ENCODE results near the gene C8G. TPM values are rescaled to one million over a fixed set of nuclear protein-coding genes. Genes with fewer than 3 reads are reported as not detected.

C8G gene
- total RNA-seq, 4 donors from 2014 or later = 4.3 to 7.9 (median 6.4) TPM; not detected in 1

DNA sequence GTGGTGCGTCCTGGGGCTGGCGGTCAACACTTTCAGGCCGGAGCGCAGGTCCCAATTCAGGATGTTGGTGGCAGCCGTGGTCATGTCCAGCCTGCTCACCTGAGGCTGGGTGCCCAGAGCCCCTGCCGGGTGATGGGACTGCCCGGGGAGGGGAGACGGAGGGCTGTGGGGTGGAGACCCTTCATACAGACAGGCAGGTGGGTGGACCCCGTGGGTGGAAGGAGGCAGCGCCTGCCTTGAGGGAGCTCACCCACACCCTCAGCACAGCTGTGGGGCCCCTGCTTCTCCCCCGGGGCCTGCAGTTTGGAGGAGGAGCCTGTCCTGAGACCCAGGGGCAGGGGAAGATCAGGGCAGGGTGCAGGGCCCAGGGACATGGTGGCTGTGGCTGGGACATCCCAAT, 25.3 kb downstream of the C8G start:
- TF ChIP-seq POLR2AphosphoS5 (IDR thresholded peaks at IDR 0.05) (no peak), POLR2A (IDR thresholded peaks at IDR 0.05) (no peak), CTCF (IDR thresholded peaks at IDR 0.05) (no peak), EP300 (IDR thresholded peaks at IDR 0.05; ENCODE audit: low read depth) (no peak)
- in situ Hi-C loops (cut with MboI; ENCODE audit: low pct_ligation_motif_present in 1 of 4, low pct_unique_long_range_greater_than_20kb in 1 of 4, low sequenced_read_pairs in 3 of 4) = no loop called here
- Histone ChIP-seq H3K9me3 (no peaks in the 10 kb centered on the region), H3K27me3 (peaks cover 5% of the 10 kb centered on the region), H3K4me3 (no peak overlapping the region), H3K4me1 (peaks cover 0 to 14% (median 2%) of the 10 kb centered on the region in 4 donors), H3K36me3 (no peaks in the 10 kb centered on the region), H3K27ac (no peak overlapping the region)
- WGBS, 2 donors (ENCODE audit: low coverage in 1 of 2) = 38% methylated on average over 1 of the region's 11 CpGs; no CpG with 5 or more reads in 1 of the 2 donors
- intact Hi-C loops (cut with DNase I; ENCODE audit: low total_unique reads) = no loop called here
- no peak for DNase-seq

- peaks cover 0 to 9% (median 0%) of the 10 kb centered on the region in 4 donors for H3K4me1 ChIP-seq
- intact Hi-C loops (cut with DNase I; ENCODE audit: low total_unique reads) = no loop called here
- in situ Hi-C loops (cut with MboI; ENCODE audit: low pct_ligation_motif_present in 1 of 4, low pct_unique_long_range_greater_than_20kb in 1 of 4, low sequenced_read_pairs in 3 of 4) = no loop called here
- 77% methylated on average over 14 of the region's 14 CpGs; no CpG with 5 or more reads in 1 of the 2 donors for WGBS, 2 donors (ENCODE audit: low coverage in 1 of 2)
- no peak overlapping the region for H3K4me3 ChIP-seq
- no peaks in the 10 kb centered on the region for H3K36me3 ChIP-seq
- TF ChIP-seq POLR2A (IDR thresholded peaks at IDR 0.05) (no peak), EP300 (IDR thresholded peaks at IDR 0.05; ENCODE audit: low read depth) (no peak), CTCF (IDR thresholded peaks at IDR 0.05) (no peak), POLR2AphosphoS5 (IDR thresholded peaks at IDR 0.05) (no peak)
- no peaks in the 10 kb centered on the region for H3K9me3 ChIP-seq
- DNase-seq = no peak
- no peak overlapping the region for H3K27ac ChIP-seq
- H3K27me3 ChIP-seq = no peaks in the 10 kb centered on the region
Observed at GRCh38 chr9:136971746-136972145, 26.7 kb downstream of the C8G start.

- in situ Hi-C loops (cut with MboI; ENCODE audit: low pct_ligation_motif_present in 1 of 4, low pct_unique_long_range_greater_than_20kb in 1 of 4, low sequenced_read_pairs in 3 of 4) = no loop called here
- Histone ChIP-seq H3K27ac (no peak overlapping the region), H3K9me3 (no peaks in the 10 kb centered on the region), H3K4me1 (peaks cover 0 to 9% (median 0%) of the 10 kb centered on the region in 4 donors), H3K4me3 (no peak overlapping the region), H3K36me3 (no peaks in the 10 kb centered on the region), H3K27me3 (no peaks in the 10 kb centered on the region)
- WGBS, 2 donors (ENCODE audit: low coverage in 1 of 2) = 77% methylated on average over 9 of the region's 11 CpGs; no CpG with 5 or more reads in 1 of the 2 donors
- intact Hi-C loops (cut with DNase I; ENCODE audit: low total_unique reads) = no loop called here
- DNase-seq = no peak
- TF ChIP-seq EP300 (IDR thresholded peaks at IDR 0.05; ENCODE audit: low read depth) (no peak), POLR2AphosphoS5 (IDR thresholded peaks at IDR 0.05) (no peak), POLR2A (IDR thresholded peaks at IDR 0.05) (no peak), CTCF (IDR thresholded peaks at IDR 0.05) (no peak)
Observed at GRCh38 chr9:136972335-136972734, 27.3 kb downstream of the C8G start.

- H3K27me3 ChIP-seq = peaks cover 2% of the 10 kb centered on the region
- WGBS, 2 donors (ENCODE audit: low coverage in 1 of 2) = 63% methylated on average over 13 of the region's 13 CpGs; no CpG with 5 or more reads in 1 of the 2 donors
- H3K9me3 ChIP-seq = no peaks in the 10 kb centered on the region
- H3K4me3 ChIP-seq = no peak overlapping the region
- DNase-seq = no peak
- no peak overlapping the region for H3K27ac ChIP-seq
- TF ChIP-seq EP300 (IDR thresholded peaks at IDR 0.05; ENCODE audit: low read depth) (no peak), POLR2AphosphoS5 (IDR thresholded peaks at IDR 0.05) (no peak), CTCF (IDR thresholded peaks at IDR 0.05) (no peak), POLR2A (IDR thresholded peaks at IDR 0.05) (no peak)
- peaks cover 0 to 13% (median 2%) of the 10 kb centered on the region in 4 donors for H3K4me1 ChIP-seq
- intact Hi-C loops (cut with DNase I; ENCODE audit: low total_unique reads) = no loop called here
- H3K36me3 ChIP-seq = no peaks in the 10 kb centered on the region
- in situ Hi-C loops (cut with MboI; ENCODE audit: low pct_ligation_motif_present in 1 of 4, low pct_unique_long_range_greater_than_20kb in 1 of 4, low sequenced_read_pairs in 3 of 4) = no loop called here
Observed at GRCh38 chr9:136972743-136973142, 27.7 kb downstream of the C8G start.

Data from transverse colon (tissue), 4 donors.